Endothelial cell of umbilical vein (primary cell): ENCODE data around the gene GOLGA1. TPM values are rescaled to one million over a fixed set of nuclear protein-coding genes. Genes with fewer than 3 reads are reported as not detected.
"Not testable (repeated sequence)": the region's sequence is repeated elsewhere in the genome, so short reads cannot be mapped to it uniquely, and the experiment has no call there.

Source experiments
- BruUV-seq: library from RNA; stranded (reverse); fragments of 400-500 nt; replicated peaks from 2 replicates; lab custom pipeline; 2021; lab: Mats Ljungman, UMichigan
- CTCF ChIA-PET: fragments of 300-600, 350-600 bp; sonication (Branson Sonifier 250); formaldehyde crosslinking; loops from one replicate; lab custom pipeline; 2021; ENCODE audit warnings: antibody characterized with exemption, inconsistent platforms; lab: Charles Lee
- POLR2A ChIA-PET: fragments of 300-600, 350-600 bp; sonication (Branson Sonifier 250); formaldehyde crosslinking; loops from one replicate; lab custom pipeline; 2021; ENCODE audit warnings: antibody characterized with exemption, inconsistent platforms; lab: Charles Lee
- DNase-seq: peaks from one replicate; pipeline ENCODE4 v3.0.0-alpha.2; 2011; ENCODE audit warnings: low read depth, low spot score
- FAIRE-seq: peaks from 2 replicates; lab custom pipeline; 2011; peaks lifted over from hg19 to GRCh38; lab: Jason Lieb, UNC
- H2AFZ ChIP-seq: 2 replicates; pipeline ENCODE4 v1.6.0; 2012; ENCODE audit warnings: low read depth, low read length, control low read depth, inconsistent platforms
- H3K27ac ChIP-seq: 2 replicates; pipeline ENCODE4 v1.5.1; 2011; ENCODE audit warnings: low read depth, mild to moderate bottlenecking, control low read depth, low read length, moderate library complexity; ENCODE audit not compliant: insufficient read depth
- H3K27me3 ChIP-seq, 2 experiments: 2 replicates each; pipeline versions ENCODE4 v1.6.0 to v1.6.1; 2011; ENCODE audit warnings: low read length in 2 of 2, mixed read lengths in 1 of 2; ENCODE audit not compliant: control insufficient read depth in 2 of 2, insufficient read depth in 2 of 2
- H3K36me3 ChIP-seq, 2 experiments: 2 replicates in 1 of 2; 3 replicates in 1 of 2; pipeline ENCODE4 v1.5.1; 2011; ENCODE audit warnings: low read length in 2 of 2, mild to moderate bottlenecking in 1 of 2, moderate library complexity in 1 of 2; ENCODE audit not compliant: control insufficient read depth in 2 of 2, insufficient read depth in 2 of 2; ENCODE audit errors: extremely low read depth in 1 of 2
- H3K4me1 ChIP-seq: 3 replicates; pipeline ENCODE4 v1.5.1; 2011; ENCODE audit warnings: mild to moderate bottlenecking, low read length; ENCODE audit not compliant: control insufficient read depth, insufficient read depth; ENCODE audit errors: extremely low read depth
- H3K4me2 ChIP-seq: 2 replicates; pipeline ENCODE4 v1.6.1; 2011; ENCODE audit warnings: low read length, control low read depth, mixed read lengths; ENCODE audit not compliant: insufficient read depth
- H3K4me3 ChIP-seq, 3 experiments: fragments of 200-600 bp in 1 of 3; sonication (generic), shearing (Covaris generic) in 1 of 3; replicated peaks in 1 of 3; 2 replicates each; pipeline ENCODE4 v1.5.1; 2011 to 2016; ENCODE audit warnings: control low read depth in 3 of 3, low read length in 3 of 3, mild to moderate bottlenecking in 2 of 3, inconsistent platforms in 1 of 3, low read depth in 1 of 3, moderate library complexity in 1 of 3; ENCODE audit not compliant: insufficient read depth in 1 of 3
- H3K79me2 ChIP-seq: 2 replicates; pipeline ENCODE4 v1.6.0; 2012; ENCODE audit warnings: low read length, inconsistent platforms; ENCODE audit not compliant: control insufficient read depth, insufficient read depth
- H3K9ac ChIP-seq: replicated peaks from 2 replicates; pipeline ENCODE3; 2011; ENCODE audit warnings: low read length, control low read depth; ENCODE audit not compliant: insufficient read depth; ENCODE audit errors: extremely low read depth
- H3K9me1 ChIP-seq: replicated peaks from 3 replicates; pipeline ENCODE4 v1.6.0; 2011; ENCODE audit warnings: mild to moderate bottlenecking, low read length; ENCODE audit not compliant: control insufficient read depth, insufficient read depth; ENCODE audit errors: extremely low read depth
- H3K9me3 ChIP-seq: replicated peaks from 2 replicates; pipeline ENCODE4 v1.5.1; 2012; ENCODE audit warnings: low read length, inconsistent platforms; ENCODE audit not compliant: control insufficient read depth, insufficient read depth
- H4K20me1 ChIP-seq: replicated peaks from 2 replicates; pipeline ENCODE3; 2011; ENCODE audit warnings: mild to moderate bottlenecking, low read length; ENCODE audit not compliant: control insufficient read depth, insufficient read depth; ENCODE audit errors: extremely low read depth
- EZH2 ChIP-seq: IDR thresholded peaks from 2 replicates; pipeline ENCODE4 v1.6.1; 2012; ENCODE audit warnings: borderline replicate concordance, low read depth, mild to moderate bottlenecking, moderate library complexity, low read length, inconsistent platforms; ENCODE audit not compliant: severe bottlenecking
- FOS ChIP-seq: IDR thresholded peaks from 2 replicates; pipeline ENCODE4 v1.6.1; 2011; ENCODE audit warnings: mild to moderate bottlenecking, low read length, moderate library complexity, borderline replicate concordance; ENCODE audit not compliant: insufficient read depth
- GATA2 ChIP-seq: IDR thresholded peaks from 2 replicates; pipeline ENCODE4 v1.7.0; 2011; ENCODE audit warnings: low read depth, mild to moderate bottlenecking, moderate library complexity, mixed read lengths, low read length; ENCODE audit not compliant: insufficient read length, insufficient read depth
- JUN ChIP-seq: IDR thresholded peaks from 2 replicates; pipeline ENCODE4 v1.6.1; 2011; ENCODE audit warnings: borderline replicate concordance, low read depth; ENCODE audit not compliant: insufficient read length, insufficient read depth
- MYC ChIP-seq: IDR thresholded peaks from one replicate; pipeline ENCODE4 v1.6.1; 2011; ENCODE audit warnings: mild to moderate bottlenecking, low read depth, low read length
- POLR2A ChIP-seq: IDR thresholded peaks from 2 replicates; pipeline ENCODE4 v1.6.1; 2012; ENCODE audit warnings: low read depth, mild to moderate bottlenecking, control low read depth, low read length
- POLR2AphosphoS5 ChIP-seq: IDR thresholded peaks from 2 replicates; pipeline ENCODE4 v1.6.1; 2012; ENCODE audit warnings: low read depth, mild to moderate bottlenecking, control low read depth, low read length, moderate library complexity; ENCODE audit not compliant: insufficient read depth
- dilution Hi-C: fragments of 300-500 bp; cut with MboI; formaldehyde crosslinking; loops from one replicate; pipeline ENCODE4 v1.15.0; 2019; ENCODE audit warnings: low sequenced_read_pairs; ENCODE audit not compliant: extremely low pct_ligation_motif_present
- intact Hi-C: fragments of 100-400 bp; cut with micrococcal nuclease; formaldehyde crosslinking; loops from one replicate; pipeline ENCODE4 v1.10.0; 2022
- polyA plus RNA-seq, 4 experiments: library from polyadenylated mRNA; depleted of rRNA in 3 of 4; stranded (reverse) in 3 of 4; unstranded in 1 of 4; fragments of >200 nt; gene quantifications; 2 replicates each; pipeline versions ENCODE4 v1.2.1 to v1.2.3, GENCODE V29; 2011 to 2012; ENCODE audit warnings: missing spikeins in 1 of 4
- total RNA-seq: library from RNA; stranded (reverse); gene quantifications from 2 replicates; pipeline ENCODE4 v1.2.3, GENCODE V29; 2021
- TF ChIP-seq, protein P1 (sequence below): IDR thresholded peaks from 2 replicates; pipeline ENCODE4 v1.6.1; 2011; ENCODE audit not compliant: insufficient read depth, insufficient read length
- TF ChIP-seq, protein P2 (sequence below), 2 donors: IDR thresholded peaks; 1 replicate in 1 of 2; 2 replicates in 1 of 2; pipeline ENCODE4 v1.5.1; 2011; ENCODE audit warnings: low read length in 2 of 2, mild to moderate bottlenecking in 2 of 2, moderate library complexity in 2 of 2, control low read depth in 1 of 2, inconsistent platforms in 1 of 2, low read depth in 1 of 2; ENCODE audit not compliant: insufficient read depth in 1 of 2; ENCODE audit errors: extremely low read depth in 1 of 2

The GOLGA1 gene
- total and polyA plus RNA-seq, 2 donors (not counting 3 experiments of a cell fraction or from before 2014, with no cell fraction given) = 13.1 to 19.9 TPM

DNA sequence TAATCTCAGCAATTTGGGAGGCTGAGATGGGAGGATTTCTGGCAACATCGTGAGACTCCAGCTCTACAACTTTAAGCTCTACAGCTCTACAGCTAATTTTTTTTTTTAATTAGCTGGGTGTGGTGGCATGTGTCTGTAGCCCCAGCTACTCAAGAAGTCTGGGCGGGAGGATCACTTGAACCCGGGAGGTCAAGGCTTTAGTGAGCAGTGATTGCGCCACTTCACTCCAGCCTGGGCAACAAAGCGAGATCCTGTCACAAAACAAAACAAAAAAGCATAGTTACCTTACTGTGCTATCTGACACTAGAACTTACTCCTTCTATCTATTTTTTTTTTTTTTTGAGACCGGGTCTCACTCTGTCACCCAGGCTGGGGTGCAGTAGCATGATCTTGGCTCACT, 93.9 kb downstream of the GOLGA1 start:
- ChIA-PET POLR2A (no interaction called here), CTCF (interaction anchor here (0.7 to 15.1 kb wide), 2 partner anchors 40 to 72 kb away, joined by 3 to 967 read pairs; partner anchors contain the start of genes NR6A1 and OLFML2A)
- FAIRE-seq = no peak
- Histone ChIP-seq H3K9ac (no peak overlapping the region), H3K4me1 (no peaks in the 10 kb centered on the region), H3K27ac (no peak overlapping the region), H3K36me3 (no peaks in the 10 kb centered on the region), H3K27me3 (peaks cover 0 to 2% of the 10 kb centered on the region in 2 experiments), H3K4me3 (no peak overlapping the region), H2AFZ (no peak overlapping the region), H3K4me2 (no peak overlapping the region), H4K20me1 (no peaks in the 10 kb centered on the region), H3K79me2 (no peaks in the 10 kb centered on the region), H3K9me3 (no peaks in the 10 kb centered on the region), H3K9me1 (no peaks in the 10 kb centered on the region)
- no TSS peak for BruUV-seq
- no peak for DNase-seq
- dilution Hi-C loops = no loop called here
- intact Hi-C loops = no loop called here
- TF ChIP-seq, protein P1, sequence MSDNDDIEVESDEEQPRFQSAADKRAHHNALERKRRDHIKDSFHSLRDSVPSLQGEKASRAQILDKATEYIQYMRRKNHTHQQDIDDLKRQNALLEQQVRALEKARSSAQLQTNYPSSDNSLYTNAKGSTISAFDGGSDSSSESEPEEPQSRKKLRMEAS = no peak
- TF ChIP-seq EZH2 = no peak
- no peak for TF ChIP-seq POLR2AphosphoS5
- no peak for TF ChIP-seq JUN
- TF ChIP-seq POLR2A = no peak
- TF ChIP-seq GATA2 = no peak
- TF ChIP-seq, protein P2, sequence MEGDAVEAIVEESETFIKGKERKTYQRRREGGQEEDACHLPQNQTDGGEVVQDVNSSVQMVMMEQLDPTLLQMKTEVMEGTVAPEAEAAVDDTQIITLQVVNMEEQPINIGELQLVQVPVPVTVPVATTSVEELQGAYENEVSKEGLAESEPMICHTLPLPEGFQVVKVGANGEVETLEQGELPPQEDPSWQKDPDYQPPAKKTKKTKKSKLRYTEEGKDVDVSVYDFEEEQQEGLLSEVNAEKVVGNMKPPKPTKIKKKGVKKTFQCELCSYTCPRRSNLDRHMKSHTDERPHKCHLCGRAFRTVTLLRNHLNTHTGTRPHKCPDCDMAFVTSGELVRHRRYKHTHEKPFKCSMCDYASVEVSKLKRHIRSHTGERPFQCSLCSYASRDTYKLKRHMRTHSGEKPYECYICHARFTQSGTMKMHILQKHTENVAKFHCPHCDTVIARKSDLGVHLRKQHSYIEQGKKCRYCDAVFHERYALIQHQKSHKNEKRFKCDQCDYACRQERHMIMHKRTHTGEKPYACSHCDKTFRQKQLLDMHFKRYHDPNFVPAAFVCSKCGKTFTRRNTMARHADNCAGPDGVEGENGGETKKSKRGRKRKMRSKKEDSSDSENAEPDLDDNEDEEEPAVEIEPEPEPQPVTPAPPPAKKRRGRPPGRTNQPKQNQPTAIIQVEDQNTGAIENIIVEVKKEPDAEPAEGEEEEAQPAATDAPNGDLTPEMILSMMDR (IDR thresholded peaks at IDR 0.05; ENCODE audit: extremely low read depth in 1 of 2, insufficient read depth in 1 of 2, low read depth in 1 of 2, low read length in 2 of 2) = no peak
- no peak for TF ChIP-seq FOS
- TF ChIP-seq MYC = no peak

DNA sequence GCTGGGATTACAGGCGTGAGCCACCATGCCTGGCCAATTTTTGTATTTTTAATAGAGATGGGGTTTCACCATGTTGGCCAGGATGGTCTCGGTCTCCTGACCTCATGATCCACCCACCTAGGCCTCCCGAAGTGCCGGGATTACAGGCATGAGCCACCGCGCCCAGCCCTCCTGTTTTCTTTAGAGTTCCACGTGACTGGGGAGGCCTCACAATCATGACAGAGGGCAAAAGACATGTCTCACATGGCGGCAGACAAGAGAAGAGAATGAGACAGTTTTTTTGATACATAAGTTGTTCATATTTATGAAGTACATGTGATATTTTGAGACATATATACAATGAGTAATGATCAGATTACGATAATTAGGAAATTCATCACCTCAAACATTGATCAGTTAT, 94.4 kb downstream of the GOLGA1 start:
- FAIRE-seq, H3K4me2 ChIP-seq, POLR2A ChIA-PET: not testable (repeated sequence)

More for the DNA sequence above, 94.4 kb downstream of the GOLGA1 start:
- dilution Hi-C loops, intact Hi-C loops, H3K36me3 ChIP-seq, H3K27me3 ChIP-seq, H2AFZ ChIP-seq, H3K4me1 ChIP-seq, H3K9ac ChIP-seq, H3K9me3 ChIP-seq, H3K4me3 ChIP-seq, BruUV-seq, H3K79me2 ChIP-seq, H3K9me1 ChIP-seq, H3K27ac ChIP-seq, DNase-seq, H4K20me1 ChIP-seq: not testable (repeated sequence)
- CTCF ChIA-PET = interaction anchor here (0.7 to 15.1 kb wide), 2 partner anchors 39 to 71 kb away, joined by 3 to 967 read pairs; partner anchors contain the start of genes NR6A1 and OLFML2A
